Measurements from ENCODE around the gene PICALM. TPM values are rescaled to one million over a fixed set of nuclear protein-coding genes. Genes with fewer than 3 reads are reported as not detected.

The PICALM gene
- total and polyA plus RNA-seq, 2 of the 8 experiments (the other 6 are each of a cell fraction or from before 2014, with no cell fraction given), result 69.4 to 71.3 TPM

DNA sequence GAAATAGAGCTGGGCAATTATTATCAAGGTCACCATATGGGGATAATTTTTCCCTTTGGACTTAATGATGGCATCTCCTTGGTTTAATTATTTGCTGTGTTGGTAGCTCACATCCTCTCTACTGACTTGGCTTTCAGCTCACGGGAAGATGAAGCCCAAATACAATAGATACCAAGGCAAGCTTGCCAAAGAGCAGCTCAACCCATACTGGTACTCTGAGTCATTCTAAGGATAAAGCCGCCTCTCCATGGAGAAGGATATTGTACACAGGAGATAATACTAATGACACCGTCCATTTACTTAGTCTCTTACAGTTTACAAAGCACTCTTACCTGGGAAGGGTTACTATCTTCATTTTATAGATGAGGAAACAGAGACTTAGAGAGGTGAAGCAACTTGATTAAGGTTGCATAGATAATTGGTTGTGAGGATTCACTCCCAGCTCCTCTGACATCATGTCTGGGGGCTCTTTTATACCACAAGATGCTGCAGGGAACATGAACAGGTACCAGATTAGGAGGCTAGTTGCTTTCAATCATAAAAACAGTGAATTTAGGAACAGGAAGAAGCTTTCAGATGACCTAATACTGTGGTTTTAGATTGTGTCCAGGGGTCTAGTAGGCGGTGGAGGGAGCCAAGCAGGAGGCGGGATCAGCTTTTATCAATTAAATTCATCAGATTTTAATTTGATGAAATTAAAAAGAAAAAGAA lies 48.3 kb upstream of the PICALM start:
- Histone ChIP-seq H2BK20ac (ENCODE audit: low read length) (no peak overlapping the region), H3K79me2 (ENCODE audit: control insufficient read depth in 1 of 2, insufficient read depth in 2 of 2, low read length in 2 of 2) (no peaks in the 10 kb centered on the region), H3K4me2 (ENCODE audit: insufficient read depth in 1 of 2, low read depth in 2 of 2, low read length in 2 of 2) (no peak overlapping the region), H3K79me1 (ENCODE audit: low read depth, low read length) (no peaks in the 10 kb centered on the region), H2AFZ (ENCODE audit: low read length) (no peak overlapping the region), H3K9ac (replicated peaks in 1 of 4; ENCODE audit: extremely low read depth in 1 of 4, low read depth in 3 of 4, low read length in 3 of 4) (no peak overlapping the region), H4K91ac (replicated peaks; ENCODE audit: insufficient read length, low read length) (no peak overlapping the region), H3K27me3 (replicated peaks in 1 of 4; ENCODE audit: control insufficient read depth in 3 of 4, extremely low read depth in 1 of 4, insufficient read depth in 3 of 4, low read length in 3 of 4) (no peaks in the 10 kb centered on the region), H3K14ac (ENCODE audit: insufficient read length) (no peak overlapping the region), H2AK5ac (ENCODE audit: low read depth, low read length) (no peak overlapping the region), H4K20me1 (replicated peaks in 1 of 2; ENCODE audit: control insufficient read depth in 1 of 2, insufficient read depth in 2 of 2, low read length in 2 of 2) (no peaks in the 10 kb centered on the region), H3K4me1 (replicated peaks in 1 of 4; ENCODE audit: control insufficient read depth in 3 of 4, insufficient read depth in 4 of 4, low read length in 3 of 4) (no peaks in the 10 kb centered on the region), H4K5ac (ENCODE audit: insufficient read length, low read depth, low read length) (no peak overlapping the region), H3K4me3 (ENCODE audit: extremely low read depth in 1 of 4, insufficient read depth in 2 of 4, low read depth in 3 of 4, low read length in 4 of 4) (no peak overlapping the region), H3K9me3 (ENCODE audit: insufficient read depth in 2 of 2, low read depth in 1 of 2, low read length in 1 of 2) (no peaks in the 10 kb centered on the region), H3K23ac (ENCODE audit: insufficient read length) (no peak overlapping the region), H2BK15ac (ENCODE audit: low read length) (no peak overlapping the region), H3K36me3 (ENCODE audit: control insufficient read depth in 2 of 4, insufficient read depth in 4 of 4, low read length in 3 of 4) (no peaks in the 10 kb centered on the region), H3K56ac (replicated peaks; ENCODE audit: insufficient read length, low read depth, low read length) (no peak overlapping the region), H3K23me2 (ENCODE audit: low read depth, low read length) (no peaks in the 10 kb centered on the region), H3K27ac (ENCODE audit: low read depth, low read length) (no peak overlapping the region), H2BK12ac (ENCODE audit: low read depth, low read length) (no peak overlapping the region), H2BK120ac (replicated peaks; ENCODE audit: low read depth, low read length) (no peak overlapping the region), H3K18ac (ENCODE audit: extremely low read depth, low read length) (no peak overlapping the region), H3K4ac (replicated peaks; ENCODE audit: insufficient read length, low read depth, low read length) (no peak overlapping the region), H2BK5ac (ENCODE audit: low read depth, low read length) (no peak overlapping the region), H4K8ac (ENCODE audit: extremely low read depth, insufficient read depth, low read length) (no peak overlapping the region)
- WGBS, 2 experiments (ENCODE audit: extremely low coverage in 1 of 2, insufficient coverage in 1 of 2, insufficient read length in 1 of 2, insufficient replicate concordance in 2 of 2, low coverage in 1 of 2, low lambda C conversion rate in 2 of 2, missing lambda C conversion rate in 1 of 2), result 80% methylated on average over 5 of the region's 5 CpGs; no CpG with 5 or more reads in 1 of the 2 experiments
- DNase-seq (ENCODE audit: low read depth in 1 of 2, low spot score in 2 of 2) (no peak), FAIRE-seq (no peak)
- CTCF ChIA-PET (ENCODE audit: partially characterized antibody), result interaction anchor here (1.0 to 1.2 kb wide), 3 partner anchors 39 to 76 kb away, joined by 3 to 4 read pairs (median 3); no protein-coding TSS in a partner anchor
- POLR2A ChIA-PET (ENCODE audit: partially characterized antibody), result no interaction called here
- TF ChIP-seq HDAC6 (IDR thresholded peaks at IDR 0.05; ENCODE audit: low read depth, low read length) (no peak), SRF (IDR thresholded peaks at IDR 0.05; ENCODE audit: low read depth, low read length) (no peak), CBX5 (IDR thresholded peaks at IDR 0.05; ENCODE audit: low read depth, low read length) (no peak), JUN (IDR thresholded peaks at IDR 0.05; ENCODE audit: low read depth, low read length) (no peak), MAFK (IDR thresholded peaks at IDR 0.05; ENCODE audit: low read depth, low read length) (no peak), GTF2F1 (IDR thresholded peaks at IDR 0.05; ENCODE audit: borderline replicate concordance, low read depth, low read length) (no peak), BCL11A (IDR thresholded peaks at IDR 0.05; ENCODE audit: low read depth in 2 of 2, low read length in 2 of 2) (no peak), CREB1 (IDR thresholded peaks at IDR 0.05) (no peak), SP4 (IDR thresholded peaks at IDR 0.05; ENCODE audit: low read length) (no peak), EZH2 (IDR thresholded peaks at IDR 0.05; ENCODE audit: low read depth, low read length, severe bottlenecking) (no peak), NRF1 (IDR thresholded peaks at IDR 0.05; ENCODE audit: low read depth, low read length) (no peak), SP2 (IDR thresholded peaks at IDR 0.05; ENCODE audit: low read length) (no peak)
- TF ChIP-seq, protein P1, sequence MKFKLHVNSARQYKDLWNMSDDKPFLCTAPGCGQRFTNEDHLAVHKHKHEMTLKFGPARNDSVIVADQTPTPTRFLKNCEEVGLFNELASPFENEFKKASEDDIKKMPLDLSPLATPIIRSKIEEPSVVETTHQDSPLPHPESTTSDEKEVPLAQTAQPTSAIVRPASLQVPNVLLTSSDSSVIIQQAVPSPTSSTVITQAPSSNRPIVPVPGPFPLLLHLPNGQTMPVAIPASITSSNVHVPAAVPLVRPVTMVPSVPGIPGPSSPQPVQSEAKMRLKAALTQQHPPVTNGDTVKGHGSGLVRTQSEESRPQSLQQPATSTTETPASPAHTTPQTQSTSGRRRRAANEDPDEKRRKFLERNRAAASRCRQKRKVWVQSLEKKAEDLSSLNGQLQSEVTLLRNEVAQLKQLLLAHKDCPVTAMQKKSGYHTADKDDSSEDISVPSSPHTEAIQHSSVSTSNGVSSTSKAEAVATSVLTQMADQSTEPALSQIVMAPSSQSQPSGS (IDR thresholded peaks at IDR 0.05; ENCODE audit: low read length), result no peak

All from H1 (cell line).